Neural cell (in vitro differentiated cells): ENCODE measurements around the gene MAPK1IP1L. TPM values are rescaled to one million over a fixed set of nuclear protein-coding genes. Genes with fewer than 3 reads are reported as not detected.

Source experiments
- H2AFZ ChIP-seq: fragments of 200-600, 300-800 bp; sonication (generic), shearing (Covaris generic); 2 replicates; pipeline ENCODE4 v1.6.0; 2014; ENCODE audit warnings: low read depth, mild to moderate bottlenecking, antibody characterized with exemption, low read length, moderate library complexity
- H3F3A ChIP-seq: fragments of 200-600 bp; shearing (Covaris generic); 2 replicates; pipeline ENCODE4 v1.6.1; 2016; ENCODE audit warnings: mild to moderate bottlenecking, moderate library complexity, mixed read lengths, antibody characterized with exemption, low read length; ENCODE audit not compliant: insufficient read depth, poor library complexity, severe bottlenecking
- H3K27ac ChIP-seq: fragments of 200-600, 300-800 bp; sonication (generic), shearing (Covaris generic); 2 replicates; pipeline ENCODE4 v1.5.1; 2014; ENCODE audit warnings: mild to moderate bottlenecking, low read length, moderate library complexity
- H3K27me3 ChIP-seq: fragments of 300-800, 200-600 bp; sonication (generic), shearing (Covaris generic); 2 replicates; pipeline ENCODE4 v1.6.0; 2014; ENCODE audit warnings: mild to moderate bottlenecking, low read depth, low read length, moderate library complexity; ENCODE audit not compliant: insufficient read depth
- H3K36me3 ChIP-seq: fragments of 300-800, 200-600 bp; sonication (generic), shearing (Covaris generic); 2 replicates; pipeline ENCODE4 v1.5.1; 2014; ENCODE audit warnings: mild to moderate bottlenecking, antibody characterized with exemption, low read length, moderate library complexity; ENCODE audit not compliant: insufficient read depth
- H3K4me2 ChIP-seq: fragments of 300-800, 200-600 bp; sonication (generic), shearing (Covaris generic); 2 replicates; pipeline ENCODE4 v1.6.0; 2014; ENCODE audit warnings: mild to moderate bottlenecking, low read length
- H3K4me3 ChIP-seq: fragments of 300-800, 200-600 bp; sonication (generic), shearing (Covaris generic); 2 replicates; pipeline ENCODE4 v1.5.1; 2014; ENCODE audit warnings: mild to moderate bottlenecking, low read length, moderate library complexity
- H3K79me2 ChIP-seq: fragments of 200-600 bp; shearing (Covaris generic); replicated peaks from 2 replicates; pipeline ENCODE4 v1.6.0; 2014; ENCODE audit warnings: mild to moderate bottlenecking, low read length, moderate library complexity; ENCODE audit not compliant: insufficient read depth
- H3K9ac ChIP-seq: fragments of 300-800, 200-600 bp; sonication (generic), shearing (Covaris generic); 2 replicates; pipeline ENCODE4 v1.6.1; 2016; ENCODE audit warnings: mild to moderate bottlenecking, low read length, mixed read lengths
- H3K9me2 ChIP-seq: fragments of 200-600 bp; shearing (Covaris generic); 2 replicates; pipeline ENCODE4 v1.6.1; 2016; ENCODE audit warnings: mild to moderate bottlenecking, low read length, mixed read lengths; ENCODE audit not compliant: insufficient read depth
- H3K9me3 ChIP-seq: fragments of 200-600, 300-800 bp; sonication (generic), shearing (Covaris generic); 2 replicates; pipeline ENCODE4 v1.6.1; 2016; ENCODE audit warnings: mild to moderate bottlenecking, mixed run types, low read length, moderate library complexity, mixed read lengths
- H4K20me1 ChIP-seq: fragments of 200-600 bp; shearing (Covaris generic); 2 replicates; pipeline ENCODE4 v1.6.1; 2016; ENCODE audit warnings: mild to moderate bottlenecking, mixed run types; ENCODE audit not compliant: insufficient read depth
- CTCF ChIP-seq: fragments of 450-650 bp; IDR thresholded peaks from 2 replicates; pipeline ENCODE4 v1.5.1; 2014; ENCODE audit warnings: antibody characterized with exemption, mild to moderate bottlenecking, moderate library complexity; ENCODE audit not compliant: poor library complexity, severe bottlenecking
- EP300 ChIP-seq: fragments of 450-650 bp; conservative IDR thresholded peaks from 2 replicates; pipeline ENCODE4 v1.6.1; 2014; ENCODE audit warnings: antibody characterized with exemption, mild to moderate bottlenecking, moderate library complexity; ENCODE audit not compliant: poor library complexity, severe bottlenecking
- EZH2 ChIP-seq: fragments of 200-600, 300-800 bp; shearing (Covaris generic), sonication (generic); IDR thresholded peaks from 2 replicates; pipeline ENCODE4 v1.6.1; 2014; ENCODE audit warnings: antibody characterized with exemption, low read length, borderline replicate concordance, mild to moderate bottlenecking; ENCODE audit not compliant: insufficient read depth, poor library complexity, severe bottlenecking
- MXI1 ChIP-seq: fragments of 450-650 bp; conservative IDR thresholded peaks from 2 replicates; pipeline ENCODE4 v1.6.1; 2014; ENCODE audit warnings: antibody characterized with exemption, mild to moderate bottlenecking; ENCODE audit not compliant: poor library complexity, severe bottlenecking
- POLR2AphosphoS5 ChIP-seq: IDR thresholded peaks from 2 replicates; pipeline ENCODE4 v1.6.1; 2012
- RAD21 ChIP-seq: fragments of 450-650 bp; conservative IDR thresholded peaks from 2 replicates; pipeline ENCODE4 v1.6.1; 2014; ENCODE audit warnings: antibody characterized with exemption, mild to moderate bottlenecking, moderate library complexity
- REST ChIP-seq: IDR thresholded peaks from 2 replicates; pipeline ENCODE4 v1.6.1; 2012; ENCODE audit warnings: borderline replicate concordance
- SMC3 ChIP-seq: fragments of 450-650 bp; conservative IDR thresholded peaks from 2 replicates; pipeline ENCODE4 v1.6.1; 2014; ENCODE audit warnings: antibody characterized with exemption, mild to moderate bottlenecking, moderate library complexity; ENCODE audit not compliant: poor library complexity
- TAF1 ChIP-seq: IDR thresholded peaks from 2 replicates; pipeline ENCODE4 v1.6.1; 2012; ENCODE audit warnings: low read depth
- polyA plus RNA-seq: library from polyadenylated mRNA; depleted of rRNA; stranded (reverse); fragments of >200 nt; gene quantifications from 2 replicates; pipeline ENCODE4 v1.2.3, GENCODE V29; 2014

Gene MAPK1IP1L
- polyA plus RNA-seq, 1 donor from 2014 or later = 35.4 TPM

- Histone ChIP-seq H3K9ac (no peak overlapping the region), H2AFZ (no peak overlapping the region), H3K4me2 (no peak overlapping the region), H3K27me3 (no peaks in the 10 kb centered on the region), H3K9me2 (no peaks in the 10 kb centered on the region), H4K20me1 (no peaks in the 10 kb centered on the region), H3K27ac (no peak overlapping the region), H3F3A (no peaks in the 10 kb centered on the region), H3K36me3 (peaks cover 10% of the 10 kb centered on the region), H3K9me3 (no peaks in the 10 kb centered on the region), H3K79me2 (peaks cover 20% of the 10 kb centered on the region), H3K4me3 (no peak overlapping the region)
- TF ChIP-seq EZH2 (no peak), CTCF (no peak), TAF1 (no peak), EP300 (no peak), SMC3 (no peak), RAD21 (no peak), REST (no peak), MXI1 (no peak), POLR2AphosphoS5 (no peak)
These were observed 14.0 kb downstream of the MAPK1IP1L start for GRCh38 chr14:55065411-55065810.

- Histone ChIP-seq H3K79me2 (peaks cover 13% of the 10 kb centered on the region), H3K4me3 (no peak overlapping the region), H2AFZ (no peak overlapping the region), H3F3A (no peaks in the 10 kb centered on the region), H3K27ac (no peak overlapping the region), H3K4me2 (no peak overlapping the region), H3K9me3 (no peaks in the 10 kb centered on the region), H3K9ac (no peak overlapping the region), H3K36me3 (peaks cover 10% of the 10 kb centered on the region), H4K20me1 (no peaks in the 10 kb centered on the region), H3K9me2 (no peaks in the 10 kb centered on the region), H3K27me3 (no peaks in the 10 kb centered on the region)
- TF ChIP-seq CTCF (no peak), POLR2AphosphoS5 (no peak), EP300 (no peak), MXI1 (no peak), RAD21 (no peak), SMC3 (no peak), REST (no peak), EZH2 (no peak), TAF1 (no peak)
These were observed 14.8 kb downstream of the MAPK1IP1L start for GRCh38 chr14:55066223-55066622.
